GM23338 (cell line): ENCODE results near the gene GRAMD1C. TPM values are rescaled to one million over a fixed set of nuclear protein-coding genes. Genes with fewer than 3 reads are reported as not detected.

Experiments used
- ATAC-seq: fragments of 200-7000 bp; cut with Tn5 transposase; 3 replicates; pipeline ENCODE4 v1.9.1; 2020
- DNase-seq: peaks from one replicate; pipeline ENCODE4 v3.0.0-alpha.2; 2015; ENCODE audit warnings: low spot score
- H2AFZ ChIP-seq: fragments of 200-600 bp; sonication (generic); 2 replicates; pipeline ENCODE4 v1.8.0; 2016; ENCODE audit warnings: antibody characterized with exemption, mild to moderate bottlenecking, moderate library complexity
- H3F3A ChIP-seq: fragments of 200-600 bp; sonication (generic); replicated peaks from 2 replicates; pipeline ENCODE4 v1.8.0; 2017; ENCODE audit warnings: antibody characterized with exemption, mixed run types, low read depth
- H3K27ac ChIP-seq: fragments of 200-600 bp; sonication (generic); 2 replicates; pipeline ENCODE4 v1.6.1; 2016; ENCODE audit warnings: low read depth
- H3K27me3 ChIP-seq: fragments of 200-600 bp; sonication (generic); 2 replicates; pipeline ENCODE4 v1.8.0; 2016; ENCODE audit warnings: mild to moderate bottlenecking, mixed run types, moderate library complexity; ENCODE audit not compliant: insufficient read depth
- H3K36me3 ChIP-seq: fragments of 200-600 bp; sonication (generic); 2 replicates; pipeline ENCODE4 v1.8.0; 2016; ENCODE audit warnings: mild to moderate bottlenecking; ENCODE audit not compliant: insufficient read depth
- H3K4me1 ChIP-seq: fragments of 200-600 bp; sonication (generic); 2 replicates; pipeline ENCODE4 v1.8.0; 2016; ENCODE audit warnings: mild to moderate bottlenecking, moderate library complexity; ENCODE audit not compliant: insufficient read depth
- H3K4me2 ChIP-seq: fragments of 200-600 bp; sonication (generic); 2 replicates; pipeline ENCODE4 v1.7.1; 2017; ENCODE audit warnings: mixed run types
- H3K4me3 ChIP-seq: fragments of 200-600 bp; sonication (generic); 2 replicates; pipeline ENCODE4 v1.6.1; 2016; ENCODE audit warnings: mixed run types
- H3K79me2 ChIP-seq: fragments of 200-600 bp; sonication (generic); replicated peaks from 2 replicates; pipeline ENCODE4 v1.8.0; 2017; ENCODE audit warnings: mild to moderate bottlenecking; ENCODE audit not compliant: insufficient read depth
- H3K9me2 ChIP-seq: fragments of 200-600 bp; sonication (generic); 2 replicates; pipeline ENCODE4 v1.8.0; 2017; ENCODE audit not compliant: insufficient read depth
- H4K20me1 ChIP-seq: fragments of 200-600 bp; sonication (generic); replicated peaks from 2 replicates; pipeline ENCODE4 v1.8.0; 2017; ENCODE audit warnings: mild to moderate bottlenecking; ENCODE audit not compliant: insufficient read depth
- H3K27ac Mint-ChIP-seq: 2 replicates; pipeline ENCODE4 v1.8.0; 2020; ENCODE audit warnings: inconsistent platforms, mild to moderate bottlenecking, moderate library complexity, mixed read lengths
- H3K27me3 Mint-ChIP-seq: 3 replicates; pipeline ENCODE4 v1.8.0; 2022; ENCODE audit warnings: low read depth, mild to moderate bottlenecking, moderate library complexity, mixed read lengths, inconsistent platforms; ENCODE audit not compliant: insufficient read depth, poor library complexity
- H3K36me3 Mint-ChIP-seq: 3 replicates; pipeline ENCODE4 v1.8.0; 2021; ENCODE audit warnings: low read depth, mild to moderate bottlenecking, inconsistent platforms, moderate library complexity, mixed read lengths
- H3K4me1 Mint-ChIP-seq: 3 replicates; pipeline ENCODE4 v1.8.0; 2020; ENCODE audit warnings: mild to moderate bottlenecking, inconsistent platforms, mixed read lengths
- H3K4me3 Mint-ChIP-seq: 3 replicates; pipeline ENCODE4 v1.8.0; 2021; ENCODE audit warnings: moderate library complexity, mild to moderate bottlenecking, inconsistent platforms, mixed read lengths
- H3K9me3 Mint-ChIP-seq: 3 replicates; pipeline ENCODE4 v1.8.0; 2020; ENCODE audit warnings: moderate library complexity, mild to moderate bottlenecking, inconsistent platforms, mixed read lengths
- CREB1 ChIP-seq: fragments of 250-450 bp; sonication (Bioruptor Pico); IDR thresholded peaks from 2 replicates; pipeline ENCODE4 v1.5.0; 2020; ENCODE audit warnings: low read depth, mild to moderate bottlenecking, moderate library complexity
- EZH2 ChIP-seq: fragments of 200-600 bp; sonication (generic); IDR thresholded peaks from one replicate; pipeline ENCODE4 v1.8.0; 2017; ENCODE audit warnings: antibody characterized with exemption, mild to moderate bottlenecking, low read depth; ENCODE audit not compliant: unreplicated experiment
- EZH2phosphoT487 ChIP-seq: fragments of 200-600 bp; sonication (generic); IDR thresholded peaks from one replicate; pipeline ENCODE4 v1.8.1; 2018; ENCODE audit warnings: antibody characterized with exemption; ENCODE audit not compliant: unreplicated experiment
- JUNB ChIP-seq: IDR thresholded peaks from one replicate; pipeline ENCODE4 v1.6.1; 2016; ENCODE audit warnings: antibody characterized with exemption; ENCODE audit not compliant: unreplicated experiment
- NANOG ChIP-seq: IDR thresholded peaks from 2 replicates; pipeline ENCODE4 v1.6.1; 2016; ENCODE audit warnings: antibody characterized with exemption, borderline replicate concordance
- POLR2AphosphoS5 ChIP-seq: IDR thresholded peaks from 2 replicates; pipeline ENCODE4 v1.6.1; 2016; ENCODE audit warnings: antibody characterized with exemption, low read depth
- STAT1 ChIP-seq: IDR thresholded peaks from one replicate; pipeline ENCODE4 v1.6.1; 2016; ENCODE audit warnings: antibody characterized with exemption; ENCODE audit not compliant: unreplicated experiment
- ZNF114 ChIP-seq: fragments of 250-450 bp; sonication (Bioruptor Pico); IDR thresholded peaks from 2 replicates; pipeline ENCODE4 v1.5.0; 2020; ENCODE audit warnings: mild to moderate bottlenecking, moderate library complexity
- ZNF331 ChIP-seq: fragments of 250-450 bp; sonication (Bioruptor Pico); IDR thresholded peaks from 2 replicates; pipeline ENCODE4 v1.5.0; 2020; ENCODE audit warnings: low read depth, mild to moderate bottlenecking, moderate library complexity
- polyA plus RNA-seq: library from polyadenylated mRNA; unstranded; fragments of >200 nt; fragmentation: Nextera tagmentation; extraction: Ambion mirVana; gene quantifications from 2 replicates; pipeline ENCODE4 v1.2.1, GENCODE V29; 2016
- total RNA-seq: library from RNA; depleted of rRNA; stranded (reverse); fragments of >200 nt; shearing (Covaris generic); gene quantifications from 2 replicates; pipeline ENCODE4 v1.2.3, GENCODE V29; 2014
- TF ChIP-seq, protein P1 (sequence below), 2 experiments: fragments of 200-600 bp in 1 of 2; sonication (generic) in 1 of 2; conservative IDR thresholded peaks; 2 replicates each; pipeline versions ENCODE4 v1.5.1 to v1.6.1; 2016 to 2017; ENCODE audit warnings: antibody characterized with exemption in 2 of 2, low read depth in 2 of 2, mild to moderate bottlenecking in 2 of 2, moderate library complexity in 1 of 2
- TF ChIP-seq, protein P2 (sequence below): IDR thresholded peaks from one replicate; pipeline ENCODE4 v1.6.1; 2018; ENCODE audit warnings: antibody characterized with exemption; ENCODE audit not compliant: unreplicated experiment
- TF ChIP-seq, protein P3 (sequence below): fragments of 250-450 bp; sonication (Bioruptor Pico); IDR thresholded peaks from 2 replicates; pipeline ENCODE4 v1.5.0; 2020; ENCODE audit warnings: mild to moderate bottlenecking, moderate library complexity
- TF ChIP-seq, protein P4 (sequence below): IDR thresholded peaks from 2 replicates; pipeline ENCODE4 v1.6.1; 2016; ENCODE audit warnings: antibody characterized with exemption

The GRAMD1C gene
- total and polyA plus RNA-seq, 2 experiments from 2014 or later = 3.3 to 3.6 TPM

DNA sequence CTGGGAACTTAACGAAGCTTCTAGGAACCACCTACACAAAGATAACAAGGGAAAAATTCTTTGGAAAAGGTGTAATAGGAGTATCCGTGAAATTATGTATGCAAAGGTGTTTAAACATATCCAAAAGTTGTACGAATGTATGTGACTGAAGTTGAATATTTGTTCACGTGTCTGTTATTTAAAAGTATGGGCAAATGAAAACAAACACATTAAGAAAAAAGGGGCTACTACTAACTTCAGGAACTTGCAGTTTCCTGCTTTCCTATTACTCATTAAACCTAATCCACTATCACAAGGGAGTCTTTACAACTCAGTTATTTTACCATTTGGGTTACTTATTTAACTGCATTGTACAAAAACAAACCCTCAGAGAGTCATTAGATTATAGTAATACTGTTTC is 33.9 kb upstream of the GRAMD1C start:
- Histone ChIP-seq H2AFZ (no peak overlapping the region), H3K4me3 (no peak overlapping the region), H3K36me3 (peaks cover 13% of the 10 kb centered on the region; the same call in 1 of the 2 replicates), H4K20me1 (no peaks in the 10 kb centered on the region), H3F3A (no peaks in the 10 kb centered on the region), H3K27me3 (no peaks in the 10 kb centered on the region), H3K27ac (no peak overlapping the region), H3K4me2 (no peak overlapping the region), H3K4me1 (no peaks in the 10 kb centered on the region), H3K79me2 (no peaks in the 10 kb centered on the region), H3K9me2 (no peaks in the 10 kb centered on the region)
- Mint-ChIP-seq H3K27ac (no peak overlapping the region), H3K36me3 (peaks cover 48% of the 10 kb centered on the region), H3K4me1 (no peaks in the 10 kb centered on the region), H3K4me3 (no peak overlapping the region), H3K27me3 (peaks cover 5% of the 10 kb centered on the region), H3K9me3 (no peaks in the 10 kb centered on the region)
- ATAC-seq = no peak
- DNase-seq = no peak
- TF ChIP-seq STAT1 = no peak
- no peak for TF ChIP-seq ZNF331
- no peak for TF ChIP-seq NANOG
- no peak for TF ChIP-seq EZH2phosphoT487
- TF ChIP-seq ZNF114 (CRISPR knock-in tag) = no peak
- TF ChIP-seq EZH2 = no peak
- TF ChIP-seq, protein P1, sequence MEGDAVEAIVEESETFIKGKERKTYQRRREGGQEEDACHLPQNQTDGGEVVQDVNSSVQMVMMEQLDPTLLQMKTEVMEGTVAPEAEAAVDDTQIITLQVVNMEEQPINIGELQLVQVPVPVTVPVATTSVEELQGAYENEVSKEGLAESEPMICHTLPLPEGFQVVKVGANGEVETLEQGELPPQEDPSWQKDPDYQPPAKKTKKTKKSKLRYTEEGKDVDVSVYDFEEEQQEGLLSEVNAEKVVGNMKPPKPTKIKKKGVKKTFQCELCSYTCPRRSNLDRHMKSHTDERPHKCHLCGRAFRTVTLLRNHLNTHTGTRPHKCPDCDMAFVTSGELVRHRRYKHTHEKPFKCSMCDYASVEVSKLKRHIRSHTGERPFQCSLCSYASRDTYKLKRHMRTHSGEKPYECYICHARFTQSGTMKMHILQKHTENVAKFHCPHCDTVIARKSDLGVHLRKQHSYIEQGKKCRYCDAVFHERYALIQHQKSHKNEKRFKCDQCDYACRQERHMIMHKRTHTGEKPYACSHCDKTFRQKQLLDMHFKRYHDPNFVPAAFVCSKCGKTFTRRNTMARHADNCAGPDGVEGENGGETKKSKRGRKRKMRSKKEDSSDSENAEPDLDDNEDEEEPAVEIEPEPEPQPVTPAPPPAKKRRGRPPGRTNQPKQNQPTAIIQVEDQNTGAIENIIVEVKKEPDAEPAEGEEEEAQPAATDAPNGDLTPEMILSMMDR (conservative IDR thresholded peaks at IDR 0.05; ENCODE audit: low read depth in 2 of 2) = no peak
- TF ChIP-seq, protein P2, sequence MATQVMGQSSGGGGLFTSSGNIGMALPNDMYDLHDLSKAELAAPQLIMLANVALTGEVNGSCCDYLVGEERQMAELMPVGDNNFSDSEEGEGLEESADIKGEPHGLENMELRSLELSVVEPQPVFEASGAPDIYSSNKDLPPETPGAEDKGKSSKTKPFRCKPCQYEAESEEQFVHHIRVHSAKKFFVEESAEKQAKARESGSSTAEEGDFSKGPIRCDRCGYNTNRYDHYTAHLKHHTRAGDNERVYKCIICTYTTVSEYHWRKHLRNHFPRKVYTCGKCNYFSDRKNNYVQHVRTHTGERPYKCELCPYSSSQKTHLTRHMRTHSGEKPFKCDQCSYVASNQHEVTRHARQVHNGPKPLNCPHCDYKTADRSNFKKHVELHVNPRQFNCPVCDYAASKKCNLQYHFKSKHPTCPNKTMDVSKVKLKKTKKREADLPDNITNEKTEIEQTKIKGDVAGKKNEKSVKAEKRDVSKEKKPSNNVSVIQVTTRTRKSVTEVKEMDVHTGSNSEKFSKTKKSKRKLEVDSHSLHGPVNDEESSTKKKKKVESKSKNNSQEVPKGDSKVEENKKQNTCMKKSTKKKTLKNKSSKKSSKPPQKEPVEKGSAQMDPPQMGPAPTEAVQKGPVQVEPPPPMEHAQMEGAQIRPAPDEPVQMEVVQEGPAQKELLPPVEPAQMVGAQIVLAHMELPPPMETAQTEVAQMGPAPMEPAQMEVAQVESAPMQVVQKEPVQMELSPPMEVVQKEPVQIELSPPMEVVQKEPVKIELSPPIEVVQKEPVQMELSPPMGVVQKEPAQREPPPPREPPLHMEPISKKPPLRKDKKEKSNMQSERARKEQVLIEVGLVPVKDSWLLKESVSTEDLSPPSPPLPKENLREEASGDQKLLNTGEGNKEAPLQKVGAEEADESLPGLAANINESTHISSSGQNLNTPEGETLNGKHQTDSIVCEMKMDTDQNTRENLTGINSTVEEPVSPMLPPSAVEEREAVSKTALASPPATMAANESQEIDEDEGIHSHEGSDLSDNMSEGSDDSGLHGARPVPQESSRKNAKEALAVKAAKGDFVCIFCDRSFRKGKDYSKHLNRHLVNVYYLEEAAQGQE = no peak
- TF ChIP-seq, protein P3, sequence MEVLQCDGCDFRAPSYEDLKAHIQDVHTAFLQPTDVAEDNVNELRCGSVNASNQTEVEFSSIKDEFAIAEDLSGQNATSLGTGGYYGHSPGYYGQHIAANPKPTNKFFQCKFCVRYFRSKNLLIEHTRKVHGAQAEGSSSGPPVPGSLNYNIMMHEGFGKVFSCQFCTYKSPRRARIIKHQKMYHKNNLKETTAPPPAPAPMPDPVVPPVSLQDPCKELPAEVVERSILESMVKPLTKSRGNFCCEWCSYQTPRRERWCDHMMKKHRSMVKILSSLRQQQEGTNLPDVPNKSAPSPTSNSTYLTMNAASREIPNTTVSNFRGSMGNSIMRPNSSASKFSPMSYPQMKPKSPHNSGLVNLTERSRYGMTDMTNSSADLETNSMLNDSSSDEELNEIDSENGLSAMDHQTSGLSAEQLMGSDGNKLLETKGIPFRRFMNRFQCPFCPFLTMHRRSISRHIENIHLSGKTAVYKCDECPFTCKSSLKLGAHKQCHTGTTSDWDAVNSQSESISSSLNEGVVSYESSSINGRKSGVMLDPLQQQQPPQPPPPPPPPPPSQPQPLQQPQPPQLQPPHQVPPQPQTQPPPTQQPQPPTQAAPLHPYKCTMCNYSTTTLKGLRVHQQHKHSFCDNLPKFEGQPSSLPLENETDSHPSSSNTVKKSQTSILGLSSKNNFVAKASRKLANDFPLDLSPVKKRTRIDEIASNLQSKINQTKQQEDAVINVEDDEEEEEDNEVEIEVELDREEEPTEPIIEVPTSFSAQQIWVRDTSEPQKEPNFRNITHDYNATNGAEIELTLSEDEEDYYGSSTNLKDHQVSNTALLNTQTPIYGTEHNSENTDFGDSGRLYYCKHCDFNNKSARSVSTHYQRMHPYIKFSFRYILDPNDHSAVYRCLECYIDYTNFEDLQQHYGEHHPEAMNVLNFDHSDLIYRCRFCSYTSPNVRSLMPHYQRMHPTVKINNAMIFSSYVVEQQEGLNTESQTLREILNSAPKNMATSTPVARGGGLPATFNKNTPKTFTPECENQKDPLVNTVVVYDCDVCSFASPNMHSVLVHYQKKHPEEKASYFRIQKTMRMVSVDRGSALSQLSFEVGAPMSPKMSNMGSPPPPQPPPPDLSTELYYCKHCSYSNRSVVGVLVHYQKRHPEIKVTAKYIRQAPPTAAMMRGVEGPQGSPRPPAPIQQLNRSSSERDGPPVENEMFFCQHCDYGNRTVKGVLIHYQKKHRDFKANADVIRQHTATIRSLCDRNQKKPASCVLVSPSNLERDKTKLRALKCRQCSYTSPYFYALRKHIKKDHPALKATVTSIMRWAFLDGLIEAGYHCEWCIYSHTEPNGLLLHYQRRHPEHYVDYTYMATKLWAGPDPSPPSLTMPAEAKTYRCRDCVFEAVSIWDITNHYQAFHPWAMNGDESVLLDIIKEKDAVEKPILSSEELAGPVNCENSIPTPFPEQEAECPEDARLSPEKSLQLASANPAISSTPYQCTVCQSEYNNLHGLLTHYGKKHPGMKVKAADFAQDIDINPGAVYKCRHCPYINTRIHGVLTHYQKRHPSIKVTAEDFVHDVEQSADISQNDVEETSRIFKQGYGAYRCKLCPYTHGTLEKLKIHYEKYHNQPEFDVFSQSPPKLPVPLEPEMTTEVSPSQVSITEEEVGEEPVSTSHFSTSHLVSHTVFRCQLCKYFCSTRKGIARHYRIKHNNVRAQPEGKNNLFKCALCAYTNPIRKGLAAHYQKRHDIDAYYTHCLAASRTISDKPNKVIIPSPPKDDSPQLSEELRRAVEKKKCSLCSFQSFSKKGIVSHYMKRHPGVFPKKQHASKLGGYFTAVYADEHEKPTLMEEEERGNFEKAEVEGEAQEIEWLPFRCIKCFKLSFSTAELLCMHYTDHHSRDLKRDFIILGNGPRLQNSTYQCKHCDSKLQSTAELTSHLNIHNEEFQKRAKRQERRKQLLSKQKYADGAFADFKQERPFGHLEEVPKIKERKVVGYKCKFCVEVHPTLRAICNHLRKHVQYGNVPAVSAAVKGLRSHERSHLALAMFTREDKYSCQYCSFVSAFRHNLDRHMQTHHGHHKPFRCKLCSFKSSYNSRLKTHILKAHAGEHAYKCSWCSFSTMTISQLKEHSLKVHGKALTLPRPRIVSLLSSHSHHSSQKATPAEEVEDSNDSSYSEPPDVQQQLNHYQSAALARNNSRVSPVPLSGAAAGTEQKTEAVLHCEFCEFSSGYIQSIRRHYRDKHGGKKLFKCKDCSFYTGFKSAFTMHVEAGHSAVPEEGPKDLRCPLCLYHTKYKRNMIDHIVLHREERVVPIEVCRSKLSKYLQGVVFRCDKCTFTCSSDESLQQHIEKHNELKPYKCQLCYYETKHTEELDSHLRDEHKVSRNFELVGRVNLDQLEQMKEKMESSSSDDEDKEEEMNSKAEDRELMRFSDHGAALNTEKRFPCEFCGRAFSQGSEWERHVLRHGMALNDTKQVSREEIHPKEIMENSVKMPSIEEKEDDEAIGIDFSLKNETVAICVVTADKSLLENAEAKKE = no peak
- no peak for TF ChIP-seq POLR2AphosphoS5
- no peak for TF ChIP-seq JUNB
- TF ChIP-seq, protein P4, sequence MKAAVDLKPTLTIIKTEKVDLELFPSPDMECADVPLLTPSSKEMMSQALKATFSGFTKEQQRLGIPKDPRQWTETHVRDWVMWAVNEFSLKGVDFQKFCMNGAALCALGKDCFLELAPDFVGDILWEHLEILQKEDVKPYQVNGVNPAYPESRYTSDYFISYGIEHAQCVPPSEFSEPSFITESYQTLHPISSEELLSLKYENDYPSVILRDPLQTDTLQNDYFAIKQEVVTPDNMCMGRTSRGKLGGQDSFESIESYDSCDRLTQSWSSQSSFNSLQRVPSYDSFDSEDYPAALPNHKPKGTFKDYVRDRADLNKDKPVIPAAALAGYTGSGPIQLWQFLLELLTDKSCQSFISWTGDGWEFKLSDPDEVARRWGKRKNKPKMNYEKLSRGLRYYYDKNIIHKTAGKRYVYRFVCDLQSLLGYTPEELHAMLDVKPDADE = no peak
- no peak for TF ChIP-seq CREB1 (CRISPR knock-in tag)
